NB4 (cell line): ENCODE measurements around the gene EIF6.

Source experiments
- POLR2A ChIP-seq: IDR thresholded peaks from 2 replicates; pipeline ENCODE4 v1.6.1; 2011; ENCODE audit warnings: mild to moderate bottlenecking; ENCODE audit not compliant: insufficient read length; ENCODE audit errors: extremely low read depth
- TF ChIP-seq, protein P1 (sequence below): IDR thresholded peaks from one replicate; pipeline ENCODE4 v1.5.1; 2012; ENCODE audit warnings: low read depth, low read length
- TF ChIP-seq, protein P2 (sequence below): IDR thresholded peaks from 2 replicates; pipeline ENCODE4 v1.6.1; 2011; ENCODE audit warnings: low read depth, low read length

DNA sequence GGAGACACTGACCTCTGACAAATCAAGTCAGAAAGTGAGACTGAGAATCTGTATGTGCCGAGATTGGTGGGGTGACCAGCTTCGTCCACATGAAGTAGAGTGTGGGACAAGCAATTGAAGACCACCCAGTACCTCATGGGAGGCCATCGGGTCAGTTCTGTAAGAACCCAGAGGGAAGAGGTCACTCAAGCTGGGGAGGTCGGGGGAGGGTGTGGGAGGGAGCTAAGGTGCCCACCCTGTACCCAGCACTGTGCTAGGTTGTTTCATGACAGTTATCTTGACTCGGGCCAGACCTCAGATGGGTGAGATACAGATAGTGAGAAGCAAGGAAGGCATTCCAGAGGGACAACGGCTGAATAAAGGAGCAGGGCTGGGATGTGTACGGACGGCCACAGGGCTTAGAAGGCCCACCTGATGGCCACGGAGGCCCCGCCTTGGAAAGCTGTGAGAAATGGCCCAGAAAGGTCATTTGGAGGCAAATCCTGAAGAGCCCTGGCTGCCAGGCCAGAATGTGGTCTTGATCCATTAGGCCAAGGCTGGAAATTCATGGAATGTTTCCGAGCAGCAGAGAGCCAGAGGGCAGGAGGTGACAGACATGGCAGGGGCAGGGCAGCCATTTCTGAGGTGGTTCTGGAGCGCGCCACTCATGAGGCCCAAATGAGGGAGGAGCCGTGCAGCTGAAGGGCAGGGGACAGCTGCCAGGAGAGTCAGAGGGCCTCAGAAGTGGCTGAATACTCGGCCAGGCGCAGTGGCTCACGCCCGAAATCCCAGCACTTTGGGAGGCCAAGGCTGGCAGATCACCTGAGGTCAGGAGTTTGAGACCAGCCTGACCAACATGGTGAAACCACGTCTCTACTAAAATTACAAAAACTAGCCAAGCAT, 14.3 kb downstream of the EIF6 start:
- TF ChIP-seq, protein P1, sequence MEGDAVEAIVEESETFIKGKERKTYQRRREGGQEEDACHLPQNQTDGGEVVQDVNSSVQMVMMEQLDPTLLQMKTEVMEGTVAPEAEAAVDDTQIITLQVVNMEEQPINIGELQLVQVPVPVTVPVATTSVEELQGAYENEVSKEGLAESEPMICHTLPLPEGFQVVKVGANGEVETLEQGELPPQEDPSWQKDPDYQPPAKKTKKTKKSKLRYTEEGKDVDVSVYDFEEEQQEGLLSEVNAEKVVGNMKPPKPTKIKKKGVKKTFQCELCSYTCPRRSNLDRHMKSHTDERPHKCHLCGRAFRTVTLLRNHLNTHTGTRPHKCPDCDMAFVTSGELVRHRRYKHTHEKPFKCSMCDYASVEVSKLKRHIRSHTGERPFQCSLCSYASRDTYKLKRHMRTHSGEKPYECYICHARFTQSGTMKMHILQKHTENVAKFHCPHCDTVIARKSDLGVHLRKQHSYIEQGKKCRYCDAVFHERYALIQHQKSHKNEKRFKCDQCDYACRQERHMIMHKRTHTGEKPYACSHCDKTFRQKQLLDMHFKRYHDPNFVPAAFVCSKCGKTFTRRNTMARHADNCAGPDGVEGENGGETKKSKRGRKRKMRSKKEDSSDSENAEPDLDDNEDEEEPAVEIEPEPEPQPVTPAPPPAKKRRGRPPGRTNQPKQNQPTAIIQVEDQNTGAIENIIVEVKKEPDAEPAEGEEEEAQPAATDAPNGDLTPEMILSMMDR, result no peak
- TF ChIP-seq, protein P2, sequence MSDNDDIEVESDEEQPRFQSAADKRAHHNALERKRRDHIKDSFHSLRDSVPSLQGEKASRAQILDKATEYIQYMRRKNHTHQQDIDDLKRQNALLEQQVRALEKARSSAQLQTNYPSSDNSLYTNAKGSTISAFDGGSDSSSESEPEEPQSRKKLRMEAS, result no peak
- TF ChIP-seq POLR2A, result no peak
